Stimulated activated CD8-positive, alpha-beta memory T cell treated with anti-CD3 and anti-CD28 coated beads, Interleukin-15, amount 100 ng/mL, for 4 hours (primary cell): ENCODE data around the gene KMT2E.

Experiments
- DNase-seq, 2 donors: peaks; one replicate each; pipeline ENCODE4 v3.0.0-alpha.2; 2020; ENCODE audit warnings: low read depth in 2 of 2

The KMT2E gene

DNA sequence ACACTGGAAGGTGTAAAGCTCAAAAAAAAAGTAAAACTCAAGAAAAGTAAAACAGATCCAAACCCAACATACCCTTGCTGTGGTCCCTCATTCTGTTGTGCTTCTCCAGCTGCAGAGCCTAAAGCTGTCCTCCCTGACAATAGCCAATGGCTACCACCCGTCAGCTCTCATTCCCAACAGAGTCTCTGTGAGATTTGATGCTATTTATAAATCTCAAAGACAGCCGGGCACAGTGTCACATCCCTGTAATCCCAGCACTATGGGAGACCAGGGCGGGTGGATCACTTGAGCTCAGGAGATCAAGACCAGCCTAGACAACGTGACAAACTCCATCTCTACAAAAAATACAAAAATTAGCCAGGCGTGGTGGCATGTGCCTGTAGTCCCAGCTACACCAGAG, 116.0 kb downstream of the KMT2E start:
- no peak for DNase-seq

DNA sequence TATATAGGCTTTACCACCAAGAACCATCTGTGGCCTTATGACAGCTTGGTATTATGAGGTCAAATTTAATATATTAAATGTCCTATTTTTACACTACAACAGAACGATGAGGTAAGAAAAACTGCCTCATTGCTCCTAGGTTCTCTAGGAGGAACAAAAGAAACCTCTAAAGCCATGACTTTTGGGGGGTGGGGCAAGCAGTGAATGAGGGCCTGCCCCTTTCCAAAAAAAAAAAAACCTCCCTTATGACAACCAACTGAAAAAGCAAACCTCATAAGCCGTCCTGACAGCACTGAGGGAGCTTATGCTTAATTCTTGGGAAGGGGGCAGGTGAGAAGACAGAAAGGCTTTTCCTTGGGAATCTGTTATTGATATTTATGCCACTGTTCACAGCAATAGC, 116.6 kb downstream of the KMT2E start:
- DNase-seq = no peak

DNA sequence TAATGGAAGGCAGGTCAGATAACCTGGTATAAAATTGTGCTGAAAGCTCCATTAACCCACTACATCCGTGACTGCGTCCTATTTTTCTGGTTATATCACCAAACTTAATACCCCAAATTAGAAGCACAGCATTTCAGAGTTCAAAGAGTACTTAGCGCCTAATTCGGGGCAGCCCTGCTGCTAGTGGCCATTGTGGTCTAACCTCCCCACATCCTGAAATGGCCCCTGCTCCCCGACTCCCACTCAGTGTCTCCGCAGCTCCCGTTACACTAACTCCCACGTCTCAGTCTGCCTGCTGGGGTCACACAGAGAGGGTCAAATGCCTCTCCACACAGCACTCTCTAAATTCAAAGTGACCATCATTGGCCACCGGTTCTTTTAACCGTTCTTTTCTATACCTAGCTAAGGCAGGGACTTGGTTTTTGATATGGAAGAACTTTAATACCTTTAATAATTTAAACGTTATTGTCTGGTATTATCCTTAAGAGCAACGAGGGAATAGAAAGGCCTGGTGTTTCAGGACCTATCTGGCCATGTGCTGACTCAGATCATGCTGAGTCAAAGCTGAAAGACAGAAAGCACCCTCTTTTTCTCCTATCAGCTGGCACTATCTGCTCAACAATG, 117.1 kb downstream of the KMT2E start:
- no peak for DNase-seq

DNA sequence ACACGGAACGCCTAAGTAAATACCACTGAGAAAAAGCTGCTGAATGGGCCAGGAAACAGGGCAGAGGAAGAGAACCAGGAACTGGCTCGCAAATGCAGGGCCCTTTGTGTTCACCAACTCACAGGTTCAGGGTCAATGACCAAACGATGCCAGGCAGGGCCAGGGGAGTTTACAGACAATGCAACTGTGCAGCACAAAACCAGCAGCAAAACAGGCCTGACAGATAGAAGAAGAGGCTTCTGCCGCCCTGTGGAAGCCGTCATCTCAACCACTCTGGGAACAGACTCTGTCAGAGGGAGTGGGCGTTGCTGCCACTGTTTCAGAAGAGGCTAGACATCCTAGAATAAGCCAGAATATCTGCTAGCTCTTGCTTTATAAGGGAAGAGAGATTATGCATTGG, 117.9 kb downstream of the KMT2E start:
- DNase-seq = no peak

DNA sequence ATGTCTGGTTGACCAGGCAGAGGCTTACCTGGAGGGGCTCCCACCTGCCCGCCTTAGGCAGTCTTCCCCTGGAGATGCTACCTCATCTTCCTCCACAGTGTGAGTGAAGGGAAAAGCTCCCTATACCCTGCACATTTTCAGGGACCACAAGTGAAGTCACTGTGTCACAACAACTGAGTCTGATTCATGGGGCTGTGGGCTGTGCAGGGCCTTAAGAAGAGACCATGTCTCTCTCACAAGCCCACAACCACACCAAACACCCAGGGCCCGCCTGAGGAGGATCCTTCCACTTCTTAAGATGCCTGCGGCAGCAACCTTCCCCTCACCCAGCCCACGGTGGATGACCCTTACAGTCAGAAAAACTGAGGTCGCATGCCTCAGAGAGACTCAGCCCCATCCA, 118.3 kb downstream of the KMT2E start:
- DNase-seq = no peak

DNA sequence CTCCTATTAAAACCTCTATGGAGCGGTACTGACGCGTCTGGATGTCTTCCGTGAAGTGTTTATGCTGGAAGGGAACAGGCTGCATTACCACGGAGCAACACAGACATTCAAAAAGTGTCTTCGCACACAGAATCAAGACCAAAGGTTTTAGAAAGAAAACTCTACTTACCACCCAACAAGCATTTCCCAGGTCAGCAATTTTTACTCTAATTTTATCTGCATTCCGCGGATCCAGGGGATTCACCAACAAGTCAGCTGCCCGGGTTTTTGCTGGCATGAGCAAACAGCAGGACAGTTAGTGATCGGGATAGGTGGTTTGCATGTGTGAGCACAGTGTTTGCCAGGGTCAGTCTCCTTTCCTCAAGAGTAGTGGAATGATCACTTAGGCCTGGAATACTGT, 118.8 kb downstream of the KMT2E start:
- DNase-seq = no peak

DNA sequence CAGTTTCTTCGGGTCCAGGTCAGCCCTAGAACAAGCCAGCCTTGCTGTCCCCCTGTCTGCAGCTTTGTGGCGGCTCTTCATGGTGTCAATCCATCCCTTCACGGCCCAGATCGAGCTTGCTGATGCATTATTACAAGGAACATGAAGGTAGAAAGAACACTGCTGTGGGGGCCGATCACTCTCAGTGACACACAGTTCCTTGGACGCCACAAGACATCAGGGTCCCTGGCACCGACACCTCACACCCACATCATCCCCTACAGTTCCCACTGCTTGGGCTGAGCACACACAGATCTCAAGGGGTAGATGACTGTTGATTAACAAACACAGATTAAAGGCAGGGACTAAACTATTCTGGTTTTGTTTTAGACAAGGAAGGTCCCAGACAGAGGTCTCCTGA, 119.4 kb downstream of the KMT2E start:
- no peak for DNase-seq

DNA sequence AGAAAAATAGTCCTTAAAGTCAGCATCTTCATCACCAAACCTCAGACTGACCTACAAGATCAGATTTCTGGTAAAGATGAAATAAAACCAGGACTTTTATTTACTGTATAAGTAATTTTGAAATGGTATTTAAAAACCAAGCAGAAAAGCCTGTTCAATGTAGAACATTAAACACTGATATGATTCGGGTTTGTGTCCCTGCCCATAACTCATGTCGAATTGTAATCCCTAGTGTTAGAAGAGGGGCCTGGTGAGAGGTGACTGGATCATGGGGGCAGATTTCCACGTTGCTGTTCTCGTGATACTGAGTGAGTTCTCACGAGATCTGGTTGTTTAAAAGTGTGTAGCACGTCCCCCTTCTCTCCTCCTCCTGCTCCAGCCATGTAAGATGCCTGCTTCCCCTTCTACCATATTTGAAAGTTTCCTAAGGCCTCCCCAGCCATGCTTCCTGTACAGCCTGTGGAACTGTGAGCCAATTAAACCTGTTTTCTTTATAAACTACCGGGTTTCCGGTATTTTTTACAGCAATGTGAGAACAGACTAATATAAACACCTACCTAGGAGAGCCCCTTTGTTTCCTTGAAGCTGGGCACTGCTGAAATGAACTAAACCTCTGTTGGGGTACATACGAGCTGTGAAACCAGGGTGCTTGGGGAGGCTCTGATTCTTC, 120.1 kb downstream of the KMT2E start:
- DNase-seq = no peak

DNA sequence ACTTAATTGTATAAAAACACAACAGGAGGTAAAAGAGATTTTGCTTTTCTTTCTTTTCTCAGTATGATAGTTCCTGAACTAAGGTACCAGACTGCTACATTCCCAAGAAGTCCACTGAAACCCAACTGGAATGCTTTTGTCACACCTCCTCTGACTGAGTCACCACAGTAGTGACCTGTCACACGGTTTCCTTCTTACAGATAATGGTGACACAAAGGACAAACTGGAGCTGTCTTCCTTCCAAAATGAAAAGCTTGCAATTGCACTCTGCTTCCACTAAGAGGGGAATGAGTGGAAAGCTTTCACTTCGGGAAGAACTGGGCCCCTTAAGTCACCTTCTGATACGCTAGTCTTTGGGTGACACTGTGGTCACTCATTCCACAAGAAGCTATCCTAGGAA, 122.2 kb downstream of the KMT2E start:
- DNase-seq = no peak

DNA sequence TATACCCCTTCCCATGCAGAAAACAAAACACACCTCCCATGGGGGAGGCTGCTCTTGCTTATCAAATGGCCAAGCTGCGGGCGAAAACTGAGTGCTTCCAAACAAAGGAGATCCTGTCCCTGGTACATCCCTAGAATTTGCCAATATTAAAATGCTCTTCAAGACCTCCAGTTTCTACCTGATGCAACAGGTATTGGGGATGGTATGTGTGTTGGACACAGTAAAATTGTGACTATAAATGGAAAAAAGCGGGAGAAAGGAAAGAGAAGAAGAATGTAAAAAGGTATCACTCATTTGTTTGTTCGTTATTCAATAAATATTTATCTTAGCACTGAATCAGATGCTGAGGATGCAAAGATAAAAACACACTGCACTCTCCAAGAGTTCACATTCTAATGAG, 123.9 kb downstream of the KMT2E start:
- DNase-seq = no peak

DNA sequence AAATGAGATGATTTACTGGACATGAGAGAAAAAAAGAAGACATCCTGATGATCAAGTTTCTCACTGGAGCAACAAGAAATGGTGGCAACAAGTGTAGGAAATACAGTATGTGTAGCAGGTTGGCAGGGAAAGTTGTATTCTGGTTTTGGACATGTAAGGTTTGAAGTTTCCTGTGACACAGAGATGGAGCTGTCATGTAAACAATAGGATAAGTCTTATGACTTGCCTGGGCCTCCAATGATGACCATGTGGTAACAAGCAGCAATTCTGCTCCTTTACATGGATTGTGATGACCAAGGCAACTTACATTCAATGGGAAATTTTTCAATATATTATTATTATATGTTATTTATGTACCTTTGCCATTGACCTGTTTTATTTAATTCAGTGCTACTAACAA, 125.4 kb downstream of the KMT2E start:
- DNase-seq = no peak

DNA sequence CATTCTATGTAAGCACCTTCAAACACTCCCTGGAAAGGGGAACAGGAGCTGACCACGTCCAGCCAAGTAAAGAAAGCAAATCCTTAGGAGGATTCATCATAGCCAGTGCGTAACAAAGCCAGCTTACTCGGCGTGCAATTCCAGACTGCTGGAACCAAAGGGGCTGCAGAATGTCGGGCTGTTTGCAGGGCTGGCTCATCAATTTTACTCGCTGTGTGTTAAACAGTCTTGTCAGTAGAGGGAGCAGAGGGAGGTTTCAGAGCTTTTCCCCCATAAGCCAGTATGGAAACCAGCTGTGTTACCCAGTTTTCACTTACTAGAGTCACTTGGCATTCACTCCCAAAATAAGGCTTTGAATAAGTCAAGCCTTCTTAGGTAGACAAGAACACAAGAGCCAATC, 127.1 kb downstream of the KMT2E start:
- no peak for DNase-seq

DNA sequence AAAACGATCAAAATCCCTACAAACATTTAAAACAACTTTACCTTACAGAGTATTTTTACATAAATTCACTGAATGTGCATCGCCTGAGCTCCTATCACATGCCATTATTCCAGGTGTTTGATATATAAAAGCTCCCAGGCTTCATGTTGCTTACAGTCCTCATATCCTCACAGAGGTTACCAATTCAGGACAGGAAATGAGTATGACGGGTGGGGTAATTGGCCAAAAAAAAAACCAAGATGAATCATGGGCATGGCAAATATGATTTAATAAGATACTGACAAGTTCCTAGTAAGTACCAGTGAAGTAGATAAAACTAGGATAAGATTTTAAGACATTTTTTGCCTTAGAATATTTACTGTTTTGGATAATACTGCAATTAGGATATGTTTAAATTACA, 135.8 kb downstream of the KMT2E start:
- no peak for DNase-seq

DNA sequence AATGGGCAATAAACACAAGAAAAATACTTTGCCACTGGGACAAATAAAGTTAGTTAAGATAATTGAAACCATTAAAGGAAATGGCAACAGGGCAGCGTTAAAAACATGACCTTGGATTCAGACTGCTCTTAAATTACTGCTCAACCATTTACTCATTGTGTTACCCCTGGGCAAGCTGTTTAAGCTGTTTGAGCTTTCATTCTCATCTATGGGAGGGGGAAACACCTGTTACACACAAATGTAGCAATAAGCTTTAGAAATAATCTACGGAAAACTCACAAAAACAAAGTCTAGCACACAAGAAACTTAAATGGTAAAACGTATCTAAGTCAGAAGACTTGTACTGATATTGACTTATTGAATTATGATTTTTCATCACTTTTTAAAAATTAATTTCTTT, 137.1 kb downstream of the KMT2E start:
- no peak for DNase-seq

DNA sequence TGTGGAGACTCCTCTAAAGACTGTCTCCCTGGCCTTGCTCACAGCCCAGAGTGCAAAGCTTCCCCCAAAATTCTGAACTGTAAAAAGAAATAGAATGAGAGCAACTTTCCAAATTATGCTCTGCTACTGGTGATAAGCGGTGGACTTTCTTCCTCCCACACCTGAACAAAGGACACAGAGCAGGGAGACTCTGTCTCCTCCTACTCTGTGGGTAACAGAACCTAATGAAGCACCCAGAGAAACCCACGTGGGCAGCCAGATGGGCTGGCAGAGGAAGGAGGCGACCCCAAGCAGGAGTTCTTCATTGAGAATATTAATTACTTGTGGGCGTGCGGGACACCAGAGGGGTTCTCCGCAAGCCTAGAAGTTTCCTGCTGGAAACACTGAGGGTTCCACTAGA, 139.5 kb downstream of the KMT2E start:
- DNase-seq = no peak

DNA sequence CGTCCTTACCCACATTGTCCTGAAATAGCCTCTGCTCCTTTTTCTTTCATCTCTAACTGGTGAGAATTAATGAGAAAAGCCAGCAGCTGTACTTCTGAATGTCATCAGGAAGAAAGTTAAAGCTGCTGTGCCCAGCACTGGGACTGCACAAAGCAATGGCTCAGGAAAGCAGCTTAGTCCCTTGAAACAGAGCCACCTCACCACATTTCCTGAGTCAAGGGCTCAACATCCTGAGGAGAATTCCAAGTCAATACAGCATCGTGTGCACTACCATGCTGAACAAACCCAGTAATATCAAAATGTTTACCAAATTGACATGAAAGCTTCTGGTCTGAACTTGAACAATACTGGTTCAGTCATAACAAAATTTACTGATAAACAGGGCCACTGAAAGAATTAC, 140.1 kb downstream of the KMT2E start:
- no peak for DNase-seq

DNA sequence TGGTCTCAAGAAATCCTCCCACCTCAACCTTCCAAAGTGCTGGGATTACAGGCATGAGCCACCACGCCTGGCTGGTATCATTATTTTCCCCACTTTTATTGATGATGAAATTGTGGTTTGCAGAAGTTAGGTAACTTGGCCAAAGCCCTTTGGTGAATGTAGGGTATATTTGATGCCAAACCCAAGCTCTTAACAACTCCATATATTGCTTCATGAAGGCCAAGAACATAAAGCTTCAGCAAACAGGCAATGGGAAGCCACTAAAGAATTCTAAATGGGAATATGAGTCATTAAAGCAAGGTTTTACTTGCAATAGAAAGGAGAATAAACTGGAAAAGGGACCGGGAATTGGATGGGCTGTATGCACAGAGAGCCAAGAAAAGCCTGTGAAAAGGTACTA, 142.7 kb downstream of the KMT2E start:
- DNase-seq = no peak

DNA sequence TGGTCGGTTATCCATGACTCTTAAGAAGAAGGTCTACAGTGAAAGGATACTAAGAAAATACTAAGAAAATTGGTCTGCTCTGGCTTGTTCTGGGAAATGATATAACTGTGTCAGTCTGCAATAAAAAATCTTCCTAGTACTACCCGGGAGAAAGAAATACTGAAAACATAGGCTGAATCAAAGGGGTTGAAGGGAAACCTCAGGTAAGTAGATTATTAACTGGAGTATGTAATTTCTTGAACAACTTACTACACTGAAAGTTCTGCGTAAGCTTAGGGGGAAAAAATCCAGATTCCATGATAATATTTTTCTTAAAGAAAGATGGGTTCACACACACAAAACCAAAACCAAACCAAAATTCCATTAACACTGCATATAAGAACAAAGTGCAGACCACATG, 143.3 kb downstream of the KMT2E start:
- no peak for DNase-seq

DNA sequence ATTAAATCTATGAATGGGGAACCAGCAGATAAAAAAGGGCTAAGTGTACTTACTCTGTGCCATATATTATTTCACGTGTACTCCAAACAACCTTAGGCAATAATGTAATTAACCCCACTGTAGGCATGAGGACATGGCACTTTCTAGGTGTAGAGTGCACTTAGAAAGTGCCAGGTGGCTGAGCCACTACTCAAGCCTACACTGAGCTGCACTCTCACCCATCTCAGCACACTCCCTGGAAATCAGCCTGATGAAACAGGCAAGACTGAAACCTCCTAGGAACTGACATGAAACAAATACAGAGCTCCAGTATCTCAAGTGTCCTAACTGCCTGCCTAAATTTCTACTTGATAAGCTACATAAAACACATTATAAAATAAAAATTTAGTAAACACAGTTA, 147.4 kb downstream of the KMT2E start:
- DNase-seq = no peak
